ENCODE results near the gene ZMYND8.
"Not testable (repeated sequence)": the region's sequence is repeated elsewhere in the genome, so short reads cannot be mapped to it uniquely, and the experiment has no call there.

The ZMYND8 gene

DNA sequence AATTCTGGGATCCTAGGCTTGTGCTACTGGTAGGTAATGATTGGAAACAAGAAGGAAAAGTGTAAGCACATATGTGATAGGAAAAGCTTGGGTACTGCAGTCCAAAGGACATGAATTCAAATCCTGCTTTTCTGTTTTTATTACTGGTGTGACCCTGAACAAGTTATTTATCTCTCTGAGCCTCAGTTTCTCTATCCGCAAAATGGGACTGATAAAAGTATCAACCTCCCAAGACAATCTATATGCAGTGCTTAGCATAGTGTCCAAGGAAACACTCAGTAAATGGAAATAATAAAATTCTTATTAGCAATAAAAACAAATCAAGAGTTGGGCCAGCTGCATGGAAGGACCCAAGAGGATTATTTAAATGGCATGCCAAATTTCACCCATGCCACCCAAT is 108.5 kb downstream of the ZMYND8 start:
- Histone ChIP-seq H3K27ac (ENCODE audit: low read depth, low read length, poor library complexity, severe bottlenecking) (peak overlapping the region; percentile 85), H3K4me2 (ENCODE audit: low read length) (no peak overlapping the region), H3K9me2 (ENCODE audit: low read depth, low read length) (no peaks in the 10 kb centered on the region), H3K9ac (ENCODE audit: low read length) (no peak overlapping the region), H3K36me3 (ENCODE audit: insufficient read depth, low read length) (peaks cover 96% of the 10 kb centered on the region), H3K27me3 (ENCODE audit: insufficient read depth, low read length) (no peaks in the 10 kb centered on the region), H3K4me1 (ENCODE audit: insufficient read depth, low read length, severe bottlenecking) (peaks cover 43% of the 10 kb centered on the region), H3F3A (ENCODE audit: insufficient read depth, low read length) (no peaks in the 10 kb centered on the region), H2AFZ (ENCODE audit: low read length) (no peak overlapping the region), H3K4me3 (ENCODE audit: low read depth, low read length, poor library complexity, severe bottlenecking) (no peak overlapping the region), H4K20me1 (ENCODE audit: insufficient read depth, low read length) (no peaks in the 10 kb centered on the region), H3K9me3 (ENCODE audit: low read length) (no peaks in the 10 kb centered on the region), H3K79me2 (ENCODE audit: insufficient read depth, low read length) (no peaks in the 10 kb centered on the region)
- no peak for TF ChIP-seq EZH2 (IDR thresholded peaks at IDR 0.05; ENCODE audit: borderline replicate concordance, low read length)
- TF ChIP-seq, protein P1, sequence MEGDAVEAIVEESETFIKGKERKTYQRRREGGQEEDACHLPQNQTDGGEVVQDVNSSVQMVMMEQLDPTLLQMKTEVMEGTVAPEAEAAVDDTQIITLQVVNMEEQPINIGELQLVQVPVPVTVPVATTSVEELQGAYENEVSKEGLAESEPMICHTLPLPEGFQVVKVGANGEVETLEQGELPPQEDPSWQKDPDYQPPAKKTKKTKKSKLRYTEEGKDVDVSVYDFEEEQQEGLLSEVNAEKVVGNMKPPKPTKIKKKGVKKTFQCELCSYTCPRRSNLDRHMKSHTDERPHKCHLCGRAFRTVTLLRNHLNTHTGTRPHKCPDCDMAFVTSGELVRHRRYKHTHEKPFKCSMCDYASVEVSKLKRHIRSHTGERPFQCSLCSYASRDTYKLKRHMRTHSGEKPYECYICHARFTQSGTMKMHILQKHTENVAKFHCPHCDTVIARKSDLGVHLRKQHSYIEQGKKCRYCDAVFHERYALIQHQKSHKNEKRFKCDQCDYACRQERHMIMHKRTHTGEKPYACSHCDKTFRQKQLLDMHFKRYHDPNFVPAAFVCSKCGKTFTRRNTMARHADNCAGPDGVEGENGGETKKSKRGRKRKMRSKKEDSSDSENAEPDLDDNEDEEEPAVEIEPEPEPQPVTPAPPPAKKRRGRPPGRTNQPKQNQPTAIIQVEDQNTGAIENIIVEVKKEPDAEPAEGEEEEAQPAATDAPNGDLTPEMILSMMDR (IDR thresholded peaks at IDR 0.05; ENCODE audit: low read length): no peak

DNA sequence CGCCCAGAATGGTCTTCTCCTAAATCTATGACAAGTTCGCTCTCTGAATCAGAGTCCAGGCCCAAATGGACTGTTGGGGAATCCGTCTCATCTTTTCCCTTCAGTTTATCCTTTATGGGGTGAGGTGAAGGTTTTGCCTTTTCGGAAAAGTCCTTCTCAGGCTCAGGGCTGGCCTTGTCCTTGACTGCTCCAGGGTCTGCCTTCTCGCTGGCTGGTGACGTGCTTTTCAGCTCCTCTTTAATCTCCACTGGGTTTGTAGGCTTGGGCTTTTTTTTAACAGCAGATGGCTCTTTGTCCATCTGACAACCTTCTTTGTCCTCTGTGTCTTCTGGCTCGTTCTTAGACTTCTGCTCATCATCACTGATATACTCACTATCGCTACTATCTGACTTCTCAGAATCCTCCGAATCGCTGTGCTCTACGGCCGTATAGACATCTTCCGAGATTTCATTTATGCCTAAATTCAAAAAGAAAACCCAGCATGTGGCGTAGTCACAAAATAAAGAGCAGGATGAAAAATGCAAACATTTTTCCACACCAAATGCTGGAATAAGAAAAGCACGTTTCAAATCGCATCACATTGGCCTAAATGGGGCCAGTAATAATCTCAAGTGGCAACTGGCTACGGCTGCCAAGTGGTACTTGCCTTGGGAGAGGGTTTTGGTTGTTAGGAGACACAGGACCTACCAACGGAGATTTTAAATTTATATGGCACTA is 110.3 kb downstream of the ZMYND8 start:
- H3K4me2 ChIP-seq (ENCODE audit: low read length): no peak overlapping the region
- no peak overlapping the region for H3K9ac ChIP-seq (ENCODE audit: low read length)
- H3K9me3 ChIP-seq (ENCODE audit: low read length): no peaks in the 10 kb centered on the region
- peaks cover 97% of the 10 kb centered on the region for H3K36me3 ChIP-seq (ENCODE audit: insufficient read depth, low read length)
- no peak overlapping the region for H3K4me3 ChIP-seq (ENCODE audit: low read depth, low read length, poor library complexity, severe bottlenecking)
- no peaks in the 10 kb centered on the region for H3F3A ChIP-seq (ENCODE audit: insufficient read depth, low read length)
- peak overlapping the region; percentile 85 for H3K27ac ChIP-seq (ENCODE audit: low read depth, low read length, poor library complexity, severe bottlenecking)
- H3K9me2 ChIP-seq (ENCODE audit: low read depth, low read length): no peaks in the 10 kb centered on the region
- H3K79me2 ChIP-seq (ENCODE audit: insufficient read depth, low read length): no peaks in the 10 kb centered on the region
- no peak for TF ChIP-seq EZH2 (IDR thresholded peaks at IDR 0.05; ENCODE audit: borderline replicate concordance, low read length)
- TF ChIP-seq, protein P1 (IDR thresholded peaks at IDR 0.05; ENCODE audit: low read length): no peak
- no peaks in the 10 kb centered on the region for H4K20me1 ChIP-seq (ENCODE audit: insufficient read depth, low read length)
- no peak overlapping the region for H2AFZ ChIP-seq (ENCODE audit: low read length)
- no peaks in the 10 kb centered on the region for H3K27me3 ChIP-seq (ENCODE audit: insufficient read depth, low read length)
- peaks cover 47% of the 10 kb centered on the region for H3K4me1 ChIP-seq (ENCODE audit: insufficient read depth, low read length, severe bottlenecking)

DNA sequence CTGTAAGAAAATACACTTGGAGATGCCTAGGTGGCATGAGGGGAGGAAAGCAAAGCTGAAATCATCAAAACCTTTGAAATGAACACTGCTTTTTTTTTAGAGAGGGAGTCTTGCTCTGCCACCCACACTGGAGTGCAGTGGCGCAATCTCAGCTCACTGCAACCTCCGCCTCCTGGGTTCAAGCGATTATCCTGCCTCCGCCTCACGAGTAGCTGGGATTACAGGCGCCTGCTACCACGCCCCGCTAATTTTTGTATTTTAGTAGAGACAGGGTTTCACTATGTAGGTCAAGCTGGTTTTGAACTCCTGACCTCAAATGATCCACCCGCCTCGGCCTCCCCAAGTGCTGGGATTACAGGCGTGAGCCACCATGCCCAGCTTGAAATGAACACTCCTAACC is 111.3 kb downstream of the ZMYND8 start:
- H3K9me3 ChIP-seq (ENCODE audit: low read length); H2AFZ ChIP-seq (ENCODE audit: low read length); H3K9me2 ChIP-seq (ENCODE audit: low read depth, low read length); H3K9ac ChIP-seq (ENCODE audit: low read length); H3K4me2 ChIP-seq (ENCODE audit: low read length); H3K79me2 ChIP-seq (ENCODE audit: insufficient read depth, low read length); H4K20me1 ChIP-seq (ENCODE audit: insufficient read depth, low read length); H3K27me3 ChIP-seq (ENCODE audit: insufficient read depth, low read length); H3K4me3 ChIP-seq (ENCODE audit: low read depth, low read length, poor library complexity, severe bottlenecking); H3F3A ChIP-seq (ENCODE audit: insufficient read depth, low read length): not testable (repeated sequence)
- H3K4me1 ChIP-seq (ENCODE audit: insufficient read depth, low read length, severe bottlenecking): peaks cover 47% of the 10 kb centered on the region
- H3K27ac ChIP-seq (ENCODE audit: low read depth, low read length, poor library complexity, severe bottlenecking): peak overlapping the region; percentile 85
- H3K36me3 ChIP-seq (ENCODE audit: insufficient read depth, low read length): peaks cover 87% of the 10 kb centered on the region

DNA sequence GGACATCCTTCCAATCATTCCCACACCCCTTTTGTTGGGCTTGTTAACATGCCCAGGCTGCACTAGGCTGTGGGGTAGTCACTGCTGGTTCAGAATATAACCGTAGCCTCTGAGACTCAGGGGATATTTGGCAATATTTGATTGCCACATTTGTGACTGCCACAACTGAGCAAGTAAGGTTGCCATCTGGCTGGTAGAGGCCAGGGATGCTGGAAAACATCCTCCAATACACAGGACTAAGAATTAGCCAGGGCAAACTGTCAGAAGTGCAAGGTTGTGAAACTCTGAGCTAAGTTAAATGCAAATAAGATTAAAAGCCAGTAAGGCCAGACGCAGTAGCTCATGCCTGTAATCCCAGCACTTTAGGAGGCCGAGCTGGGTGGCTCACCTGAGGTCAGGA is 112.0 kb downstream of the ZMYND8 start:
- Histone ChIP-seq H3K4me1 (ENCODE audit: insufficient read depth, low read length, severe bottlenecking) (peaks cover 47% of the 10 kb centered on the region), H3K4me3 (ENCODE audit: low read depth, low read length, poor library complexity, severe bottlenecking) (no peak overlapping the region), H3K79me2 (ENCODE audit: insufficient read depth, low read length) (no peaks in the 10 kb centered on the region), H3K9ac (ENCODE audit: low read length) (peak overlapping the region; percentile 8; the same call in 1 of the 2 replicates), H3K9me3 (ENCODE audit: low read length) (no peaks in the 10 kb centered on the region), H4K20me1 (ENCODE audit: insufficient read depth, low read length) (no peaks in the 10 kb centered on the region), H3K27ac (ENCODE audit: low read depth, low read length, poor library complexity, severe bottlenecking) (peak overlapping the region; percentile 85), H3K9me2 (ENCODE audit: low read depth, low read length) (no peaks in the 10 kb centered on the region), H3K4me2 (ENCODE audit: low read length) (no peak overlapping the region; the same call in 1 of the 2 replicates), H3K36me3 (ENCODE audit: insufficient read depth, low read length) (peaks cover 86% of the 10 kb centered on the region), H3K27me3 (ENCODE audit: insufficient read depth, low read length) (no peaks in the 10 kb centered on the region), H3F3A (ENCODE audit: insufficient read depth, low read length) (no peaks in the 10 kb centered on the region), H2AFZ (ENCODE audit: low read length) (no peak overlapping the region)
- TF ChIP-seq, protein P1 (IDR thresholded peaks at IDR 0.05; ENCODE audit: low read length): no peak
- TF ChIP-seq EZH2 (IDR thresholded peaks at IDR 0.05; ENCODE audit: borderline replicate concordance, low read length): no peak

All from OCI-LY1 (cell line).